DMS53 (cell line): ENCODE data around the gene TLE2.

Source experiments
- DNase-seq: peaks from one replicate; lab custom pipeline; 2025; lab: John Stamatoyannopoulos, UW

TLE2 gene

GRCh38 chr19:3029065-3029923 lies at the start of gene TLE2:
Gene TLE2, minus strand, starts transcription at chr19:3029280. Its CDS starts 376 bp downstream, at chr19:3028904.
- DNase-seq = peak; percentile 21

- DNase-seq = peak; percentile 72
Observed at GRCh38 chr19:3075605-3076431, 46.7 kb upstream of the TLE2 start.

DNA sequence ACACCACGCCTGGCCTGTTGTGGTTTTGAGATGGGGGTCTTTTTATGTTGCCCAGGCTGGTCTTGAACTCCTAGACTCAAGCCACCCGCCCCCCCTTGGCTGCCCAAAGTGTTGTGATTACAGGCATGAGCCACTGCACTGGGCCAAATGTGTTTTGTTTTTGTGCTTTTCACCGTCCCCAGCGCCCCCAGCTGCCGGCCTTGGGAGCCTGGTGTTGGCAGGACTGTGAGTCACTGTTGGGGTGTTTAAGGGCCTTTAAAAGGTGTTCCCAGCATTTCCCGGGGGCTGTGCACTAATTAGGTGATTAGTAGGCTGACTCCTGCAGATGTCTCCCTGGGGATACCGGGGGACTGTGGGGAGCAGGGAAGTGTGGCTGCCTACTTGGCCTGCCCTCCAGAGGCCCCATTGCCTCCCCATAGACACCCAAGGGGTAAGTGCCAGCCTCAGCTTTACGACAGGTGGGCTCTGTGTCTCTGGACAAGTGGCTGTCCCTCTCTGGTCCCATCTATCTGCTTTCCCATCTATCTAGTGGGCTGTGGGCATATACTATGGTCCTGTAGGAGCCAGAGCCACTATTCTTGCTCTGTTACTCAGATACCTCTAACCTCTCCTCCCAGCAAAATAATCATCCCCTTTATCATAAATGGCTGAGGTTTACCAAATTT lies 45.0 kb upstream of the TLE2 start:
- DNase-seq = no peak

DNA sequence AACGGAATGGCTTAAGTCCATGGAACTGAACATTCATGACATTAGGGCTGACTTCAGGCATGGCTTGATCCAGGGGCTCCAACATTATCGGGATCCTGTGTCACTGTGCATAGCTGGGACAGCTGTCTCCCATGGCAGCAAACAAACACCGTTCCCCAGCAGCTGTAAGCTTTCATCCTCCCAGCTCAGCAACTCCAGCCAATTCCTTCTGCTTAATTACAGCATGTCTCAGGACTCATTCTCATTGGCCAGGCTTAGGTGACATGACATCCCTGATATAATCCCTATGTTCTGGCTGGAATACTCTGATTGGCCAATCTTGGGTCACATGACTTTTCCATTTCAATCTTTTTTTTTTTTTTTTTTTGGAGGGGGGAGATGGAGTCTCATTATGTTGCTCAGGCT lies 44.1 kb upstream of the TLE2 start:
- DNase-seq = peak; percentile 85

- no peak for DNase-seq
Observed at GRCh38 chr19:3071768-3072167, 42.7 kb upstream of the TLE2 start.

DNA sequence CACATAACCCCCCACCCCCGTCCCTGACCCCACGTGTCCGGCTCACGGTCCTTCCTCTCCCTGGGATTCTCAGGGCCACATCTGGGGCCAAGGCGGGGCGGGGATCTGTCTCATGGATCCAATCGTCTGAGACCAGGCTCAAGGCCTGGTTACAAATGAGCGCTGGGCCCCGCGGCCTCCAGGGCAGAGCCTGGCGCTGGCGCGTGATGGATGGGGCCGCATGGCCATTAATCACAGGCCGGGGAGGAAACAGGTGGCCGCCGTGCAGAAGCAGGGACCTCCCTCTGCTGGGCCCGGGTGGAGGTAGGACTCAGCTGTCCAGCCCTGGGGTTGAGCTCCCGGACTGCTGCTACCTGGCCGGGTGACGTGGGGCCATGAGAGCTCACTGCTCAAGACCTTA lies 39.0 kb upstream of the TLE2 start:
- peak; percentile 62 for DNase-seq

DNA sequence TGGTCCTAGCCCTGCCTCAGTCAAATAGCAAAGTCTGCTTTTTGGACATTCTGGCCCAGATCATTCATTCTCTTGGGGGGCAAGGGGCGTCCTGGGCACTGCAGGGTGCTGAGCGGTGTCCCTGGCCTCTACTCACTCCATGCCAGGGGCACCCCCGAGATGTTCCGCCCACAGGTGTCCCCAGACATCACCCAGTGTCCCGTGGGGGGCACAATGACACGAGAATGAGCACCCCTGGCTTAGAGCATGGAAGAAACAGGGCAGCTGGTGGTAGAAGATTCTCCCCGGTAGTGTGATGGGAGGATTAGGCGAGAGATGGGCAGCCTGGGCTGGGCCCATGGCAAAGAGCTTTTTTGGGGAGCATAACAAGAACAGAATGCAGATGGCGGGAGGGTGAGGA lies 38.5 kb upstream of the TLE2 start:
- DNase-seq = no peak

GRCh38 chr19:3066482-3067049 lies 37.5 kb upstream of the TLE2 start:
- DNase-seq = no peak

- DNase-seq = peak; percentile 85
Observed at GRCh38 chr19:3065675-3066357, 36.7 kb upstream of the TLE2 start.

DNA sequence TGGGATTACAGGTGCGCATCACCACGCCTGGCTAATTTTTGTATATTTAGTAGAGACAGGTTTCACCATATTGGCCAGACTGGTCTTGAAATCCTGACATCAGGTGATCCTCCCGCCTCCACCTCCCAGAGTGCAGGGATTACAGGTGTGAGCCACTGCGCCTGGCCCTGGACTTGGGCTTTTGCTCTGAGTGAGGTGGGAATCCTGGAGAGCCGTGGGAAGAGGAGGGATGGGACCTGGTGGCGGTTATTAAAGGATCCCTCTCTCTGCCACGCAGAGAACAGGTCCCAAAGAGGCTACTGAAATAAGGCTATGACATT lies 34.9 kb upstream of the TLE2 start:
- no peak for DNase-seq

DNA sequence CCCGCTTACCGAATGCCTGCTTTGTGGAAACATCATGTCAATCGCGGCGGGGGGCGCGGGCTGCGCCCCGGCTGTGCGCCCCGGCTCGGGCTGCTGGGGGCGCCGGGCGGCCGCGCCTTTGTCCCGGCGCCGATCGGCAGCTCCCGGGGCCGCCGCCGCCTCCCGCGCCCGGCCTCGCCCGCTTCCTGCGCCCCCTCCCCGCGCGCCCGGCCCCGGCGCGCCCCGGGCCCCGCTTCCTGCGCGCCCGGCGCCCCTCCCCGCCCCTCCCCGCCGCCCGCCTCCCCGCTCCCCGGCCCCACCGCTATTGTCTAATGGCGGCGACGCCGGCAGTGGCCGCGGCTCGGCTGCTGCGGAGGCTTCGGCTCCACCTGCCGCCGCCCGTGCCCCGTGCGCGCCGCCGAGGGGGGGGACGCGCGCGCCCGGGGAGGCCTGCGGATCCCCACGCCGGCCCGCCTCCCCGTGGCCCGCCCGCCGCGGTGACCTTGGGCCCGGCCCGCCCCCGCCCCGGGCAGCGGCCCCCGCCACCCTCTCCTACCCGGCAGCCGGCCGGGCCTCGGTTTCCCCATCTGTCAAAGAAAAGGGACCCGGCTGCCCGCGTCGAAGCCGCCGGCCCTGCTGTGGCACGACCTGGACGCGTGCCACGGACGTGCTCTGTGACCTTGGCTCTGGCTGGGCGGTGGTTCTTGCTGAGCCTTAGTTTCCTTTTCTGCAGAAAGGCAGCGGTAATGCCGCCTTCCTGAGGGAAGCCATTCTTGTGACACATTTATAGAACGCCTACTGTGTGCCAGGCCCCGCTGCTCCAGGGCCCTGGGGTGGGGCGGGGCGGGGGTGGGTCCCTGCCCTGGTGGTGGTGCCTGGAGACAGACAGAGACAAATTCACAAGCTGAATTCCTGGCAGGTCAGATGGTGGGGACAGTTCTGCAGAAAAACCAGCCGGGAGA lies 33.4 kb upstream of the TLE2 start, which contains the start of gene TLE5:
Gene TLE5, minus strand, starts transcription at position 331 of the 941 bp plus-strand sequence. Its CDS starts 295 bp downstream, at position 36.
- DNase-seq = peak; percentile 81

DNA sequence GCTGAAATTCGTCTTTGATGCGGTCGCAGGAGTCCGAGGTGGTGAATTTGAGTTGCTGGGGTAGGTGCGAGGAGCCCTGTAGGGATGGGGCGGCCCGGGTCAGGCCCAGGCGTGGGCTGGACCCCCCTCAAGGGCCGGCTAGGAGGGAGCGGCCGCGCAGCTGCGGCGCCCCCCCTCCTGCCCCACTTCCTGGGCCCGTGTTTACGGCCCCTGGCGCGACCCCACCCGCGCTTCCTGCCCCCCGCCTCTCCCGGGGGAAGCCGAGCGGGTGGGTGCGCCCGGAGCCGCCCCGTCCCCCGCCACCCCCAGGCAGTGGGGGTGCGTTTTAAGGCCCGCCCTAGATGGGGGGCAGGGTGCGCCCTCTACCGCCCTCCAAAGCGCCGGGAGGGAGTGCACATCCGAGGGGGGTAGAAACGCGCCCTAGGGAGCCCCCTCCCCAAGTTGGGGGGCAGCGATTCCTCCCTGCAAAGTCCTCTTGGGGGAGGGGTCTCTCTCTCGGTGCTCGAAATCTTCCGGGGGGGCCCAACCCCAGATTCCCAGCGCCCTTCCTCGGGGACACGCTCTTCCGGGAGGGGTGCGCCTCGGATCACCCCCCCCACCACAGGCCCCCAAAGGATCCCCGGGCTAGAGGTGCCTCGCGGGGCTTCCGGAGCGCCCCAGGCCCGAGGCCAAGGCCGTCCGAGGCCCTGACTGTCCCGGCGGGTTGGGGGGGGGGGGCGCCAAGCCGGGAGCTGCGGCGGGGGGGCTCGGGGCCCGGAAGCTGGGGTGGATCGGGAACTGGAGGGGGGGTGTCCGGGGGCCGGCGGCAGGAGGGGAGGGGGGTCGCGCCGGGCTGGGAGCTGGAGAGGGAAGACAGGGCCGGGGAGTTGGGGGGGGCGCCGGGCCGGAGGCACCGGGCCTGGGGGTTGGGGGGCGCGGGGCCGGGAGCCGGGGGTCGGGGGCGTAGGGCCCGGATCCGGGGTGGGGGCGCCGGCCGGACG lies 32.4 kb upstream of the TLE2 start:
- DNase-seq = peak; percentile 31

- DNase-seq = no peak
Observed at GRCh38 chr19:3060857-3061181, 31.7 kb upstream of the TLE2 start.

DNA sequence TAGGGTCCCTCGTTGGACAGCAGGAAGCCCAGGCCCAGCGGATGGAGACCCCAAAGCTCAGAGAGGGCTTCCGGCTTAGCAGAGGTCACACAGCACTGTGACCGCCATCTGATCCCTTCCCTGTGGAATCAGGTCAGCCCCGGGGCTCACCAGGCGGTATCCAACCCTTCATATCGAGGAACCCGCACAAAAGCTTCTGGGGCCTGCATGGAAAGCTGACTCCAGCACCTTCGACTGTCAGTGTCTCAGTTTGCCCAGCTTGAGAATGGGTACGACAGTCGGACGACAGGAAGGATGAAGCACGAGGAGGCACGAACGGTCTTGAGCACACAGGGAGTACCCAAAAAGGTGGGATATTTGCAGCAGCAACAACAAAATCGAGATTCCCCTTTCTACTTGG lies 30.6 kb upstream of the TLE2 start:
- no peak for DNase-seq

DNA sequence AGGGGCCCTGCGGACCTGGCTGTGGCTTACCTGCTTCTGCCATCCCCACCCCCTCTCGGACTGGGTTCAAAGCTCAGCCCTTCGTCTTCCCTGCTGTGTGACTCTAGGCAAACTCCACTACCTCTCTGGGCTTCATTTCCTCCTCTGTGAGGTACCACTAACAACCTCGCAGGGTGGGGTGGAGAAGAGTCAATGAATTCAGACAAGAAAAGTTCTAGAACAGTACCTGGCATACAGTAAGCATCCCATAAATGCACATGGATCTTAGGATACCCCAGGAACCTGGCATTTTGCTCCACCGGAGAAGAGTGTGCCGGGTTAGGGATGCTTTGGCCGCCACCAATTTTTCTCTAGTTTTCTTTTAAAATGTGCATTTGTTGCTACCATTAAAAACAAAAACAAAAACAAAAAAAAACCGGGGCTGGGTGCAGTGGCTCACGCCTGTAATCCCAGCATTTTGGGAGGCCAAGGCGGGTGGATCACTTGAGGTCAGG lies 29.8 kb upstream of the TLE2 start:
- no peak for DNase-seq

DNA sequence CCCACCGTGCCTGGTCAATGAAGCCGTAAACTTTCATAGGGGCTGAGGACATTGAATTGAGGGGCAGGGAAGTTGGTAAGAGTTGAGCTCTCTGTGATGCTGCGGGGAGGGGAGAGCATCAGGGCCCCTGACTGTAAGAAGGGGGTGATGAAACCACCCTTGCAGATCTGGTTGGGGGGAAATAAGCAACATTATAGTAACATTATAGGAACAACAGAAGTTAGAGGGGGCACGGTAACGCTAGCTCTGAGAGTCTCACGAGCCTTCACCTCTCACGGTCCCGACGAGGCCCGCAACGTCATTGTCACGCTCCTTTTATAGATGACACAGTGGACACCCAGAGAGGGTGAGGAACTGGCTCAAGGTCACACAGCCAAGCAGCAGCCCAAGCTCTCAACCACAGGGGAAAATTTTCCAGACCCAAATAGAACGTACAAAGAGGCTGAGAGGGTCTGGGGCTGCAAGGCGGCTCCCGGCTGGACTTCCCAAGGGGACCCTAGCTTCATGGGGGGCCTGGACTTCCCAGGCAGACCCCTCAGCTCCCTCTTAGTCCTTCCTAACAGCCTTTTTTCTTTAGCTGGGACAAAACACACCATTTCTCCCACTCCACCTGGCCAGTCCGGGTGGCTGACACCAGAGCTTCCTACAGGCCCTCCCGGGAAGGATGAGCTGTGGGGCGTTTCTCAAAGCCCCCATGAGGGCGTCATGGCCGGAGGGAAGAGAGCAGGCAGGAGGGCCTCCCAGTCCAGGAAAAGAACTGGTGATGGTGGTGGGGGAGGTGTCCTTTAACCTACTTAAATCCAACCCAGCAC lies 29.1 kb upstream of the TLE2 start:
- DNase-seq = no peak

DNA sequence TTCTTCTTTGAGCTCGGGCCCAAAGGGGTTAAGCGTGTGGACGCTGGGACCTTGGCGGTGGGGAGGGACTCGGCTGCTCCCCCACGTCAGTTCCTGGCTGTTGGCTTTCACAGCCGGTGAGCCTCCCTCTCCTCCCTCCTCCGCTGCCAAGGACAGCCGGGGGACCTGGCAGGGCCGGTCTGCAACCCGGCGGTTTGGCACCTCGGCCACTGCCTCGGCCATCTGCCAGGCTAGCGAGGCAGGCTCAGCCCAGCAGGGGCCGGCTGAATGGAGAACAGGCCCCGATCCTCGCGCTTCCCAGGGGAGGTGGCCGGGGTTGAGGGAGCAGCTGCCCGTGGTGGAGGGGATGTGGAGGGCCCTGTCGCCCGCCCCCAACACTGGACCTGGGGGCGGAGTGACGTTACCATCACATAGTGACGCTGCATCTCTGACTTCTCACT lies 28.2 kb upstream of the TLE2 start:
- no peak for DNase-seq

- no peak for DNase-seq
Observed at GRCh38 chr19:3056417-3057088, 27.5 kb upstream of the TLE2 start.
